HL-60 (cell line): ENCODE measurements around the gene RNASEH2C.

Experiments
- CTCF ChIP-seq: IDR thresholded peaks from one replicate; pipeline ENCODE4 v1.5.1; 2011; ENCODE audit warnings: low read length, control low read depth, inconsistent platforms; ENCODE audit not compliant: insufficient read depth
- POLR2AphosphoS5 ChIP-seq: IDR thresholded peaks from 2 replicates; pipeline ENCODE4 v1.6.1; 2012; ENCODE audit warnings: low read depth
- REST ChIP-seq: IDR thresholded peaks from 2 replicates; pipeline ENCODE4 v1.6.1; 2012; ENCODE audit warnings: low read depth; ENCODE audit not compliant: insufficient replicate concordance
- SPI1 ChIP-seq: IDR thresholded peaks from 2 replicates; pipeline ENCODE4 v1.6.1; 2012; ENCODE audit warnings: low read depth, mild to moderate bottlenecking, borderline replicate concordance

GRCh38 chr11:65672982-65673381 lies 47.6 kb downstream of the RNASEH2C start:
- TF ChIP-seq CTCF (no peak), POLR2AphosphoS5 (no peak), REST (no peak), SPI1 (no peak)
